ENCODE results near the gene RASIP1.

The RASIP1 gene

DNA sequence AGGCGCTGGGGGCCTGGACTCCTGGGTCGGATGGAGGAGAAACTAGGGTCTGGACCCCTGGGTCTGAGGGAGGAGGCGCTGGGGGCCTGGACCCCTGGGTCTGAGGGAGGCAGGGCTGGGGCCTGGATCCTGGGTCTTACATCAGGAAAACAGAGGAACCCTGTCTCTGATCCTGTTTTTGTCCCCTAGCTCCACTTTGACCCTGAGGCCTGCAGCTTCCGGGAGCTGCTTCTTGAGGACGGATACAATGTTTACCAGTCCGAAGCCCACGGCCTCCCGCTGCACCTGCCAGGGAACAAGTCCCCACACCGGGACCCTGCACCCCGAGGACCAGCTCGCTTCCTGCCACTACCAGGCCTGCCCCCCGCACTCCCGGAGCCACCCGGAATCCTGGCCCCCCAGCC lies 17.3 kb upstream of the RASIP1 start:
- DNase-seq (ENCODE audit: low read depth) = no peak
- no peak overlapping the region for H3K4me3 ChIP-seq (ENCODE audit: low read length)
- TF ChIP-seq, protein P1, sequence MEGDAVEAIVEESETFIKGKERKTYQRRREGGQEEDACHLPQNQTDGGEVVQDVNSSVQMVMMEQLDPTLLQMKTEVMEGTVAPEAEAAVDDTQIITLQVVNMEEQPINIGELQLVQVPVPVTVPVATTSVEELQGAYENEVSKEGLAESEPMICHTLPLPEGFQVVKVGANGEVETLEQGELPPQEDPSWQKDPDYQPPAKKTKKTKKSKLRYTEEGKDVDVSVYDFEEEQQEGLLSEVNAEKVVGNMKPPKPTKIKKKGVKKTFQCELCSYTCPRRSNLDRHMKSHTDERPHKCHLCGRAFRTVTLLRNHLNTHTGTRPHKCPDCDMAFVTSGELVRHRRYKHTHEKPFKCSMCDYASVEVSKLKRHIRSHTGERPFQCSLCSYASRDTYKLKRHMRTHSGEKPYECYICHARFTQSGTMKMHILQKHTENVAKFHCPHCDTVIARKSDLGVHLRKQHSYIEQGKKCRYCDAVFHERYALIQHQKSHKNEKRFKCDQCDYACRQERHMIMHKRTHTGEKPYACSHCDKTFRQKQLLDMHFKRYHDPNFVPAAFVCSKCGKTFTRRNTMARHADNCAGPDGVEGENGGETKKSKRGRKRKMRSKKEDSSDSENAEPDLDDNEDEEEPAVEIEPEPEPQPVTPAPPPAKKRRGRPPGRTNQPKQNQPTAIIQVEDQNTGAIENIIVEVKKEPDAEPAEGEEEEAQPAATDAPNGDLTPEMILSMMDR (IDR thresholded peaks at IDR 0.05; ENCODE audit: insufficient read depth, low read depth, low read length, missing control alignments) = no peak

DNA sequence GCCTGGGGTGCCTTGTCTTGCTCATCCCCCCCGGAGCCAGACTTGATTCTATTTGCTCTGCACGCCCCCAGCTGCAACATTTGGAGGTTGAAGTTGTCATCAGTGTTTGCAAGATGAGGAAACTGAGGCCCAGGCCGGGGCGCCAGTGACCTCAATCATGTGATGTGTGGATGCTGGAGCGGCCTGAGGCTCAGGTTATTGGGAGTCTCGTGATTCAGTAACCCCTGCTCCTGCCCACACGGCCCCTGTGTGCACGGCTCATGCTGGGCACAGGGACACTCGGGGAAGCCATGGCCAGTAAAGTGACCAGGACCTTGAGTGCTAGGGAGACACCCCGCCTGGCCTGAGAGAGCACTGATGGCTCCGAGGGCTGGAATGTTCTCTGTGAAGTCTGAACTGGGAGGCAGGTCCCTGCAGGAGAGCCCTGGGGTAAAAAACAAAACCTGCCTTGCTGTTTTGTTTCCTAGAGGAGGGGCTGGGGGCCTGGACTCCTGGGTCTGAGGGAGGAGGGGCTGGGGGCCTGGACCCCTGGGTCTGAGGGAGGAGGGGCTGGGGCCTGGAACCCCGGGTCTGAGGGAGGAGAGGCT lies 16.8 kb upstream of the RASIP1 start:
- no peak overlapping the region for H3K4me3 ChIP-seq (ENCODE audit: low read length)
- TF ChIP-seq, protein P1 (IDR thresholded peaks at IDR 0.05; ENCODE audit: insufficient read depth, low read depth, low read length, missing control alignments) = no peak
- no peak for DNase-seq (ENCODE audit: low read depth)

DNA sequence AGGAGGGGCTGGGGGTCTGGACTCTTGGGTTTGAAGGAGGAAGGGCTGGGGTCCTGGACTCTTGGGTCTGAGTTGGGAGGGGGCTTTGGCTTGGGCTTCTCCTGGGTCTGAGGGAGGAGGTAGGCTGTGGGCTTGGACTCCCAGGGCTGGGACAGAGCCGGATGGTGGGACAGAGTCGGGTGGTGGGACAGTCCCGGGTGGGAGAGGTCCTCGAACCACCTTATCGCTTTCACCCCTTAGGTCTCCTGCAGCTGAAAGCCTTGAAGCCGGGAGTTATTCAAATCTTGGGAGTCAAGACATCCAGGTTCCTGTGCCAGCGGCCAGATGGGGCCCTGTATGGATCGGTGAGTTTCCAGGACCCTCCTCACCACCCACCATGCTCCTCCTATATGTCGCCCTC lies 16.3 kb upstream of the RASIP1 start:
- no peak for DNase-seq (ENCODE audit: low read depth)
- H3K4me3 ChIP-seq (ENCODE audit: low read length) = no peak overlapping the region
- TF ChIP-seq, protein P1 (IDR thresholded peaks at IDR 0.05; ENCODE audit: insufficient read depth, low read depth, low read length, missing control alignments) = no peak

DNA sequence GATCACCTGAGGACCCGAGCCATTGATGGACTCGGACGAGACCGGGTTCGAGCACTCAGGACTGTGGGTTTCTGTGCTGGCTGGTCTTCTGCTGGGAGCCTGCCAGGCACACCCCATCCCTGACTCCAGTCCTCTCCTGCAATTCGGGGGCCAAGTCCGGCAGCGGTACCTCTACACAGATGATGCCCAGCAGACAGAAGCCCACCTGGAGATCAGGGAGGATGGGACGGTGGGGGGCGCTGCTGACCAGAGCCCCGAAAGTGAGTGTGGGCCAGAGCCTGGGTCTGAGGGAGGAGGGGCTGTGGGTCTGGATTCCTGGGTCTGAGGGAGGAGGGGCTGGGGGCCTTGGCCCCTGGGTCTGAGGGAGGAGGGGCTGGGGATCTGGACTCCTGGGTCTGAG lies 15.8 kb upstream of the RASIP1 start:
- no peak for DNase-seq (ENCODE audit: low read depth)
- TF ChIP-seq, protein P1 (IDR thresholded peaks at IDR 0.05; ENCODE audit: insufficient read depth, low read depth, low read length, missing control alignments) = no peak
- H3K4me3 ChIP-seq (ENCODE audit: low read length) = no peak overlapping the region

DNA sequence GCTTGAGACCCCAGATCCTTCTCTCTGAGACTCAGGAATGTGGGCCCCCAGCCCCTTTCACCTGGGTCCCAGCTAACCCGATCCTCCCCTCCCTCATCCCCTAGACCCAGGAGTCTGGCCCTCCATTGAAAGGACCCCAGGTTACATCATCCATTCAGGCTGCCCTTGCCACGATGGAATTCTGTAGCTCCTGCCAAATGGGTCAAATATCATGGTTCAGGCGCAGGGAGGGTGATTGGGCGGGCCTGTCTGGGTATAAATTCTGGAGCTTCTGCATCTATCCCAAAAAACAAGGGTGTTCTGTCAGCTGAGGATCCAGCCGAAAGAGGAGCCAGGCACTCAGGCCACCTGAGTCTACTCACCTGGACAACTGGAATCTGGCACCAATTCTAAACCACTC lies 15.4 kb upstream of the RASIP1 start:
- no peak for DNase-seq (ENCODE audit: low read depth)
- TF ChIP-seq, protein P1 (IDR thresholded peaks at IDR 0.05; ENCODE audit: insufficient read depth, low read depth, low read length, missing control alignments) = no peak
- H3K4me3 ChIP-seq (ENCODE audit: low read length) = no peak overlapping the region

DNA sequence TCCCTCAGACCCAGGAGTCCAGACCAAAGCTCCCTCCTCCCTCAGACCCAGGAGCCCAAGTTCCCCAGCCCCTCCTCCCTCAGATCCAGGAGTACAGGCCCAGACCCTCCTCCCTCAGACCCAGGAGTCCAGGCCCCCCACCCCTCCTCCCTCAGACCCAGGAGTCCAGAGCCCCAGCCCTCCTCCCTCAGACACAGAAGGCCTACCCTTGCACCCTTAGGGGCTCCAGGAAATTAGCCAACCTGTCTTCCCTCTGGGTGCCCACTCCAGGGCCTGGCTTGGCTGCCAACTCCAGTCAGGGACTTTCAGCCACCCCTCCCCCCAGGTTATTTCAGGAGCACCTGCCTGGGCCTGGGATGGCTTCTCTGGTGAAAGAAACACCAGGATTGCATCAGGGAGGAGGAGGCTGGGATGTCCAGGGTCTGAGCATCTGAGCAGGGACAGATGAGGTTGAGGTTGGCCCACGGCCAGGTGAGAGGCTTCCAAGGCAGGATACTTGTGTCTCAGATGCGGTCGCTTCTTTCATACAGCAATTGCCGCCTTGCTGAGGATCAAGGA lies 14.8 kb upstream of the RASIP1 start, which contains the start of gene FGF21:
TSS of gene FGF21 (plus strand) at position 441 of the 558 bp plus-strand sequence. CDS start 713 bp downstream, outside the sequence.
- H3K4me3 ChIP-seq (ENCODE audit: low read length) = no peak within 1 kb of the TSS
- TF ChIP-seq, protein P1 (IDR thresholded peaks at IDR 0.05; ENCODE audit: insufficient read depth, low read depth, low read length, missing control alignments) = no peak
- DNase-seq (ENCODE audit: low read depth) = no peak

All from epithelial cell of esophagus (primary cell).